HepG2 (cell line): ENCODE results near the gene ZBTB7B. TPM values are rescaled to one million over a fixed set of nuclear protein-coding genes. Genes with fewer than 3 reads are reported as not detected.

ENCODE experiments used
- ADNP ChIP-seq: sonication (generic); formaldehyde crosslinking; IDR thresholded peaks from 2 replicates; pipeline ENCODE4 v1.4.0; 2020; ENCODE audit warnings: missing genetic modification reagents
- ARID4A ChIP-seq: sonication (generic); formaldehyde crosslinking; IDR thresholded peaks from 2 replicates; pipeline ENCODE4 v1.5.0; 2020; ENCODE audit warnings: mild to moderate bottlenecking, missing genetic modification reagents, borderline replicate concordance
- CHCHD3 ChIP-seq: sonication (generic); formaldehyde crosslinking; IDR thresholded peaks from 2 replicates; pipeline ENCODE4 v1.8.0; 2022; ENCODE audit warnings: mild to moderate bottlenecking, missing genetic modification reagents, moderate library complexity
- DDIT3 ChIP-seq: sonication (generic); formaldehyde crosslinking; IDR thresholded peaks from 2 replicates; pipeline ENCODE4 v1.4.0; 2020; ENCODE audit warnings: mild to moderate bottlenecking, missing genetic modification reagents
- ETV5 ChIP-seq: IDR thresholded peaks from 2 replicates; pipeline ENCODE4 v1.6.1; 2018; ENCODE audit warnings: missing biosample characterization, missing genetic modification reagents, inconsistent platforms, borderline replicate concordance
- FOXC1 ChIP-seq: sonication (generic); formaldehyde crosslinking; IDR thresholded peaks from 2 replicates; pipeline ENCODE4 v1.8.0; 2022; ENCODE audit warnings: mild to moderate bottlenecking, missing genetic modification reagents, borderline replicate concordance
- PAXIP1 ChIP-seq: sonication (generic); formaldehyde crosslinking; conservative IDR thresholded peaks from 2 replicates; pipeline ENCODE4 v1.4.0; 2020; ENCODE audit warnings: mild to moderate bottlenecking, missing genetic modification reagents, moderate library complexity
- RAD51 ChIP-seq: fragments of 450-650 bp; IDR thresholded peaks from 2 replicates; pipeline ENCODE4 v1.6.1; 2016; ENCODE audit warnings: borderline replicate concordance
- RXRA ChIP-seq: sonication (generic); formaldehyde crosslinking; IDR thresholded peaks from 2 replicates; pipeline ENCODE4 v1.5.1; 2020; ENCODE audit warnings: missing genetic modification reagents
- SP1 ChIP-seq, 2 experiments: fragments of 450-650 bp in 1 of 2; sonication (generic) in 1 of 2; formaldehyde crosslinking in 1 of 2; IDR thresholded peaks; 2 replicates each; pipeline versions ENCODE4 v1.4.0 to v1.6.1; 2016 to 2020; ENCODE audit warnings: missing genetic modification reagents in 1 of 2
- THAP8 ChIP-seq: sonication (generic); formaldehyde crosslinking; IDR thresholded peaks from 2 replicates; pipeline ENCODE4 v1.5.1; 2020; ENCODE audit warnings: missing genetic modification reagents, mild to moderate bottlenecking, borderline replicate concordance
- ZBED4 ChIP-seq: sonication (generic); formaldehyde crosslinking; IDR thresholded peaks from 2 replicates; pipeline ENCODE4 v1.4.0; 2020; ENCODE audit warnings: missing genetic modification reagents, borderline replicate concordance
- ZFP36L1 ChIP-seq: sonication (generic); formaldehyde crosslinking; IDR thresholded peaks from 2 replicates; pipeline ENCODE4 v1.8.0; 2022; ENCODE audit warnings: mild to moderate bottlenecking, missing genetic modification reagents, moderate library complexity
- ZKSCAN1 ChIP-seq: fragments of 150-350 bp; IDR thresholded peaks from 2 replicates; pipeline ENCODE4 v1.6.1; 2014; ENCODE audit warnings: low read length
- ZNF75D ChIP-seq: sonication (generic); formaldehyde crosslinking; IDR thresholded peaks from 2 replicates; pipeline ENCODE4 v1.8.1; 2023; ENCODE audit warnings: missing genetic modification reagents, mild to moderate bottlenecking, borderline replicate concordance
- polyA plus RNA-seq, 8 experiments: library from polyadenylated mRNA; depleted of rRNA in 3 of 8; stranded (reverse) in 7 of 8; unstranded in 1 of 8; fragments of >200 nt; fragmentation: Illumina TruSeq in 4 of 8; extraction: Trizol in 4 of 8; gene quantifications; 2 replicates each; pipeline versions ENCODE4 v1.2.1 to v1.2.3, GENCODE V29; 2011 to 2016; ENCODE audit warnings: low read depth in 4 of 8, missing spikeins in 1 of 8, mixed read lengths in 1 of 8; ENCODE audit not compliant: insufficient read depth in 1 of 8
- total RNA-seq, 5 experiments: library from RNA; depleted of rRNA; stranded (reverse); fragments of >200 nt; fragmentation: Illumina TruSeq; extraction: Trizol; gene quantifications; 2 replicates each; pipeline ENCODE4 v1.2.3, GENCODE V29; 2016; ENCODE audit warnings: low read depth in 1 of 5

Gene ZBTB7B
- total and polyA plus RNA-seq, 2 of the 13 experiments (the other 11 are each of a cell fraction or from before 2014, with no cell fraction given), result 15.5 to 17.5 TPM

- TF ChIP-seq ARID4A (CRISPR knock-in tag) (peak; percentile 52), RXRA (no peak), CHCHD3 (CRISPR knock-in tag) (no peak), FOXC1 (CRISPR knock-in tag) (no peak), RAD51 (no peak), ZKSCAN1 (no peak), PAXIP1 (CRISPR knock-in tag) (peak; percentile 61; the same call in 1 of the 2 replicates), ZNF75D (no peak), ETV5 (CRISPR knock-in tag) (peak; percentile 79), ADNP (no peak), THAP8 (CRISPR knock-in tag) (no peak), ZBED4 (0 out of 2 replicates have a peak, but pooled peaks have one; percentile 22), ZFP36L1 (CRISPR knock-in tag) (no peak), DDIT3 (CRISPR knock-in tag) (no peak), SP1 (IDR thresholded peaks at IDR 0.05) (no peak), SP1 (CRISPR knock-in tag; IDR thresholded peaks at IDR 0.05) (no peak)
Observed at GRCh38 chr1:155003766-155004351, 1.3 kb downstream of the ZBTB7B start (continued).
